Astrocyte (in vitro differentiated cells and primary cell): ENCODE measurements around the gene TP73.

Experiments used
- EZH2 ChIP-seq: IDR thresholded peaks from 2 replicates; pipeline ENCODE4 v1.6.1; 2012; ENCODE audit warnings: mild to moderate bottlenecking, low read length, inconsistent platforms; ENCODE audit not compliant: insufficient read depth
- TF ChIP-seq, protein P1 (sequence below): IDR thresholded peaks from 2 replicates; pipeline ENCODE4 v1.5.1; 2011; ENCODE audit warnings: low read depth, mild to moderate bottlenecking, inconsistent platforms, low read length, moderate library complexity; ENCODE audit not compliant: insufficient read depth

DNA sequence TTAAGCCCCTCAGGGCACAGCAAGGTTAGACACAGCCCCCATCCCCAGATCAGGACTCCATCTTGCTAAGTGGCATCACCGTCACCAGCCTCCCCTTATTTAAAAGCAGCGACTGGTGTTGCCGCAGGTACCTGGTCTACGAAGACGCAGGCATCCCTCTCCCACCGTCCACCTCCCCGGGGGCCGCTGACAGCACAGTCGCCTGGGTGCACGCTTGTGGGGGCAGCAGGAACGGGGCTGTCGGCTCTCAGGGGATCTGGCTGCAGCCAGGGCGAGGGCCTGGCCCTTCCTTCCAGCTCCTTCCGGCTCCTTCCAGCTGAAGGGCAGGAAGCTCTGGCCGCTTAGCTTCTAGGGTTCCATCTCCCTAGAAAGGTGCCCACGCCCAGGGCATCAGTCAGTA is 82.3 kb downstream of the TP73 start:
- TF ChIP-seq, protein P1, sequence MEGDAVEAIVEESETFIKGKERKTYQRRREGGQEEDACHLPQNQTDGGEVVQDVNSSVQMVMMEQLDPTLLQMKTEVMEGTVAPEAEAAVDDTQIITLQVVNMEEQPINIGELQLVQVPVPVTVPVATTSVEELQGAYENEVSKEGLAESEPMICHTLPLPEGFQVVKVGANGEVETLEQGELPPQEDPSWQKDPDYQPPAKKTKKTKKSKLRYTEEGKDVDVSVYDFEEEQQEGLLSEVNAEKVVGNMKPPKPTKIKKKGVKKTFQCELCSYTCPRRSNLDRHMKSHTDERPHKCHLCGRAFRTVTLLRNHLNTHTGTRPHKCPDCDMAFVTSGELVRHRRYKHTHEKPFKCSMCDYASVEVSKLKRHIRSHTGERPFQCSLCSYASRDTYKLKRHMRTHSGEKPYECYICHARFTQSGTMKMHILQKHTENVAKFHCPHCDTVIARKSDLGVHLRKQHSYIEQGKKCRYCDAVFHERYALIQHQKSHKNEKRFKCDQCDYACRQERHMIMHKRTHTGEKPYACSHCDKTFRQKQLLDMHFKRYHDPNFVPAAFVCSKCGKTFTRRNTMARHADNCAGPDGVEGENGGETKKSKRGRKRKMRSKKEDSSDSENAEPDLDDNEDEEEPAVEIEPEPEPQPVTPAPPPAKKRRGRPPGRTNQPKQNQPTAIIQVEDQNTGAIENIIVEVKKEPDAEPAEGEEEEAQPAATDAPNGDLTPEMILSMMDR: no peak
- no peak for TF ChIP-seq EZH2
